HCT116 (cell line): ENCODE measurements around the gene CASQ1. TPM values are rescaled to one million over a fixed set of nuclear protein-coding genes. Genes with fewer than 3 reads are reported as not detected.

ENCODE experiments used
- ATAC-seq: fragments of 200-7000 bp; cut with Tn5 transposase; 2 replicates; pipeline ENCODE4 v1.9.1; 2020; ENCODE audit warnings: mild to moderate bottlenecking, moderate library complexity
- BruUV-seq: library from RNA; stranded (reverse); fragments of 400-500 nt; replicated peaks from 2 replicates; lab custom pipeline; 2021; lab: Mats Ljungman, UMichigan
- CTCF ChIA-PET: fragments of 300-600 bp; sonication (Branson Sonifier 250); formaldehyde crosslinking; loops from one replicate; lab custom pipeline; 2021; ENCODE audit warnings: antibody characterized with exemption; lab: Charles Lee
- POLR2A ChIA-PET: fragments of 300-600, 350-600 bp; sonication (Branson Sonifier 250); formaldehyde crosslinking; loops from one replicate; lab custom pipeline; 2021; ENCODE audit warnings: antibody characterized with exemption; lab: Charles Lee
- RAD21 ChIA-PET, 2 experiments: fragments of 300-600 bp; sonication (Branson Sonifier 250); formaldehyde crosslinking; loops; one replicate each; lab custom pipeline; 2023; ENCODE audit warnings: low total read pairs in 2 of 2; ENCODE audit not compliant: uncharacterized antibody in 2 of 2, unreplicated experiment in 2 of 2, low non-redundant PET in 1 of 2; lab: Charles Lee
- DNase-seq: peaks from one replicate; pipeline ENCODE4 v3.0.0-alpha.2; 2010; ENCODE audit warnings: low read depth, low spot score
- H2AFZ ChIP-seq: fragments of 200-600 bp; shearing (Covaris generic), sonication (generic); 2 replicates; pipeline ENCODE4 v1.6.1; 2017; ENCODE audit warnings: low read depth, mixed run types, mixed read lengths, antibody characterized with exemption, low read length; ENCODE audit not compliant: poor library complexity, severe bottlenecking
- H3K27ac ChIP-seq: 2 replicates; pipeline ENCODE4 v1.5.1; 2012; ENCODE audit warnings: low read depth, low read length
- H3K27me3 ChIP-seq: fragments of 200-600 bp; sonication (generic); 2 replicates; pipeline ENCODE4 v1.6.1; 2016; ENCODE audit warnings: mixed run types, low read length, mixed read lengths; ENCODE audit not compliant: insufficient read depth
- H3K36me3 ChIP-seq, 2 experiments: fragments of 200-500 bp in 1 of 2; fragments of 200-600 bp in 1 of 2; sonication (Bioruptor generic) in 1 of 2; sonication (generic) in 1 of 2; 2 replicates each; pipeline versions ENCODE4 v1.5.1 to v1.6.1; 2014 to 2016; ENCODE audit warnings: low read length in 2 of 2, inconsistent platforms in 1 of 2, mixed read lengths in 1 of 2, mixed run types in 1 of 2; ENCODE audit not compliant: insufficient read depth in 2 of 2, control insufficient read depth in 1 of 2
- H3K4me1 ChIP-seq, 2 experiments: fragments of 200-600 bp in 1 of 2; sonication (generic) in 1 of 2; 2 replicates each; pipeline versions ENCODE4 v1.5.1 to v1.6.1; 2012 to 2017; ENCODE audit warnings: low read length in 2 of 2, inconsistent platforms in 1 of 2, mild to moderate bottlenecking in 1 of 2, mixed read lengths in 1 of 2, mixed run types in 1 of 2, moderate library complexity in 1 of 2; ENCODE audit not compliant: insufficient read depth in 2 of 2, control insufficient read depth in 1 of 2
- H3K4me2 ChIP-seq: fragments of 200-600 bp; sonication (generic); 2 replicates; pipeline ENCODE4 v1.6.1; 2017; ENCODE audit warnings: mixed run types, low read length, mixed read lengths
- H3K4me3 ChIP-seq, 2 experiments: fragments of 200-600 bp in 1 of 2; sonication (generic) in 1 of 2; replicated peaks in 1 of 2; 2 replicates each; pipeline ENCODE4 v1.5.1; 2011 to 2016; ENCODE audit warnings: low read length in 2 of 2, control low read depth in 1 of 2, low read depth in 1 of 2, mild to moderate bottlenecking in 1 of 2, mixed read lengths in 1 of 2, mixed run types in 1 of 2
- H3K79me2 ChIP-seq: fragments of 200-600 bp; sonication (generic); 2 replicates; pipeline ENCODE4 v1.6.1; 2017; ENCODE audit warnings: mild to moderate bottlenecking, mixed run types, low read length, moderate library complexity, mixed read lengths; ENCODE audit not compliant: insufficient read depth
- H3K9ac ChIP-seq: fragments of 200-600 bp; sonication (generic); 2 replicates; pipeline ENCODE4 v1.6.1; 2016; ENCODE audit warnings: low read length, mixed read lengths
- H3K9me2 ChIP-seq: fragments of 200-600 bp; sonication (generic), shearing (Covaris generic); 2 replicates; pipeline ENCODE4 v1.6.1; 2017; ENCODE audit warnings: mixed run types, mild to moderate bottlenecking, moderate library complexity; ENCODE audit not compliant: insufficient read depth
- H3K9me3 ChIP-seq, 2 experiments: fragments of 200-500 bp in 1 of 2; fragments of 200-600 bp in 1 of 2; sonication (Bioruptor generic) in 1 of 2; sonication (generic) in 1 of 2; 2 replicates each; pipeline ENCODE4 v1.6.1; 2014 to 2017; ENCODE audit warnings: low read length in 2 of 2, mixed read lengths in 2 of 2, inconsistent platforms in 1 of 2, low read depth in 1 of 2, mild to moderate bottlenecking in 1 of 2, mixed run types in 1 of 2, moderate library complexity in 1 of 2; ENCODE audit not compliant: control insufficient read depth in 1 of 2, insufficient read depth in 1 of 2
- H4K20me1 ChIP-seq: fragments of 200-600 bp; sonication (generic), shearing (Covaris generic); 2 replicates; pipeline ENCODE4 v1.6.1; 2017; ENCODE audit warnings: mixed run types, mild to moderate bottlenecking, moderate library complexity; ENCODE audit not compliant: insufficient read depth
- CBX3 ChIP-seq: IDR thresholded peaks from 2 replicates; pipeline ENCODE4 v1.6.1; 2012; ENCODE audit warnings: low read depth
- CEBPB ChIP-seq: IDR thresholded peaks from 2 replicates; pipeline ENCODE4 v1.6.1; 2012; ENCODE audit warnings: low read depth
- EGR1 ChIP-seq: IDR thresholded peaks from 2 replicates; pipeline ENCODE4 v1.6.1; 2012; ENCODE audit warnings: low read depth
- ELF1 ChIP-seq: IDR thresholded peaks from 2 replicates; pipeline ENCODE4 v1.6.1; 2012; ENCODE audit warnings: low read depth, borderline replicate concordance
- FOSL1 ChIP-seq: IDR thresholded peaks from 2 replicates; pipeline ENCODE4 v1.6.1; 2012; ENCODE audit warnings: low read depth
- POLR2A ChIP-seq: IDR thresholded peaks from 2 replicates; pipeline ENCODE4 v1.7.0; 2011; ENCODE audit warnings: borderline replicate concordance; ENCODE audit not compliant: insufficient read depth, insufficient read length; ENCODE audit errors: extremely low read depth
- POLR2AphosphoS5 ChIP-seq: IDR thresholded peaks from 2 replicates; pipeline ENCODE4 v1.6.1; 2011; ENCODE audit warnings: mild to moderate bottlenecking, low read depth, low read length, moderate library complexity
- RAD21 ChIP-seq: IDR thresholded peaks from 2 replicates; pipeline ENCODE4 v1.6.1; 2012; ENCODE audit warnings: low read depth, mild to moderate bottlenecking
- YY1 ChIP-seq: IDR thresholded peaks from 2 replicates; pipeline ENCODE4 v1.6.1; 2011; ENCODE audit warnings: low read length, low read depth, moderate library complexity, mild to moderate bottlenecking; ENCODE audit not compliant: insufficient replicate concordance; ENCODE audit errors: extremely low read depth
- intact Hi-C: fragments of 100-400 bp; cut with micrococcal nuclease; formaldehyde crosslinking; loops from 2 replicates; pipeline ENCODE4 v1.10.0; 2022
- total RNA-seq: library from RNA; stranded (reverse); gene quantifications from one replicate; pipeline ENCODE4 v1.2.1, GENCODE V29; 2021; ENCODE audit not compliant: unreplicated experiment
- TF ChIP-seq, protein P1 (sequence below): IDR thresholded peaks from 2 replicates; pipeline ENCODE4 v1.6.1; 2012
- TF ChIP-seq, protein P2 (sequence below), 3 experiments: fragments of 200-600 bp in 1 of 3; sonication (generic) in 1 of 3; IDR thresholded peaks in 2 of 3; conservative IDR thresholded peaks in 1 of 3; 2 replicates each; pipeline ENCODE4 v1.5.1; 2012 to 2017; ENCODE audit warnings: low read depth in 2 of 3, low read length in 2 of 3, antibody characterized with exemption in 1 of 3, borderline replicate concordance in 1 of 3, control low read depth in 1 of 3, mild to moderate bottlenecking in 1 of 3, mixed read lengths in 1 of 3, mixed run types in 1 of 3, moderate library complexity in 1 of 3; ENCODE audit not compliant: insufficient read depth in 1 of 3
- TF ChIP-seq, protein P3 (sequence below): IDR thresholded peaks from 2 replicates; pipeline ENCODE4 v1.6.1; 2012; ENCODE audit warnings: low read depth
- TF ChIP-seq, protein P4 (sequence below): IDR thresholded peaks from 2 replicates; pipeline ENCODE4 v1.6.1; 2011; ENCODE audit warnings: mild to moderate bottlenecking, low read length, moderate library complexity; ENCODE audit not compliant: insufficient replicate concordance; ENCODE audit errors: extremely low read depth
- TF ChIP-seq, protein P5 (sequence below): IDR thresholded peaks from 2 replicates; pipeline ENCODE4 v1.6.1; 2012

CASQ1 gene
- total RNA-seq, 1 experiment from 2014 or later, result not detected

DNA sequence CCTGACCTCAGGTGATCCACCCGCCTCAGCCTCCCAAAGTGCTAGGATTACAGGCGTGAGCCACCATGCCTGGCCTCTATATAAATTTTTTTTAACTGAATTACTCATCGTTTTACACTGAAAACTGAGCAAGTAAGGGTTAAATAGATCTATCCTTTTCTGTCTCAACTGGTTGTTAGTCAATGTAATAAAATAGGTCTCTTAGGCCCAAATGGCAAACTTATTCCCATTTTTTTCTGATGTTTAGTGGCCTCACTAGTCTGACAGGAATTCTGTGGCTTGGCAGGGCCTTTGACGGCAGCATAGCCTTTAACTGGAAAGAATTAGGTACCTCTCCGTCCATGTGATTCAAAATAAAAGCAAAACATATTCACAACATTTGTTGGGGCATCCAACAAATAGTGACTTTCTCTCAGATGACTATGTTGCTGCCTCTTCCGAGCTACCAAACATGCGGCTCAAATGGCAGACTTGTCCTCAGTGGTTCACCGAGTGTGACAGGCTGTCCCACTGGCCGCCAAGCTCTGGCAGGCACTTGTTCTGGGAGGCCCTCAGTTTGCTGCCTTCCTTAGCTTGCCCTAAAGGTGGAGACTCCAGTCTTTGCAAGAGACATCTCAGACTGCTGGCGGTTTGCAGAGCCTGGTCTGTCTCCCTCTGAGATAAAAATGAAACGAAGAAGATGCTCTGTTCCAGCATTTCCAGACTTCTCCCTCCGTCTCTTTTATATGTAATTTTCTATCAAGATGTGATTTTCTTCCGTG lies 21.6 kb upstream of the CASQ1 start (continued):
- TF ChIP-seq RAD21, result no peak
- TF ChIP-seq YY1, result no peak
- TF ChIP-seq, protein P1, sequence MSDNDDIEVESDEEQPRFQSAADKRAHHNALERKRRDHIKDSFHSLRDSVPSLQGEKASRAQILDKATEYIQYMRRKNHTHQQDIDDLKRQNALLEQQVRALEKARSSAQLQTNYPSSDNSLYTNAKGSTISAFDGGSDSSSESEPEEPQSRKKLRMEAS, result no peak
- TF ChIP-seq, protein P2, sequence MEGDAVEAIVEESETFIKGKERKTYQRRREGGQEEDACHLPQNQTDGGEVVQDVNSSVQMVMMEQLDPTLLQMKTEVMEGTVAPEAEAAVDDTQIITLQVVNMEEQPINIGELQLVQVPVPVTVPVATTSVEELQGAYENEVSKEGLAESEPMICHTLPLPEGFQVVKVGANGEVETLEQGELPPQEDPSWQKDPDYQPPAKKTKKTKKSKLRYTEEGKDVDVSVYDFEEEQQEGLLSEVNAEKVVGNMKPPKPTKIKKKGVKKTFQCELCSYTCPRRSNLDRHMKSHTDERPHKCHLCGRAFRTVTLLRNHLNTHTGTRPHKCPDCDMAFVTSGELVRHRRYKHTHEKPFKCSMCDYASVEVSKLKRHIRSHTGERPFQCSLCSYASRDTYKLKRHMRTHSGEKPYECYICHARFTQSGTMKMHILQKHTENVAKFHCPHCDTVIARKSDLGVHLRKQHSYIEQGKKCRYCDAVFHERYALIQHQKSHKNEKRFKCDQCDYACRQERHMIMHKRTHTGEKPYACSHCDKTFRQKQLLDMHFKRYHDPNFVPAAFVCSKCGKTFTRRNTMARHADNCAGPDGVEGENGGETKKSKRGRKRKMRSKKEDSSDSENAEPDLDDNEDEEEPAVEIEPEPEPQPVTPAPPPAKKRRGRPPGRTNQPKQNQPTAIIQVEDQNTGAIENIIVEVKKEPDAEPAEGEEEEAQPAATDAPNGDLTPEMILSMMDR (IDR thresholded peaks at IDR 0.05 in 2 of 3, conservative IDR thresholded peaks at IDR 0.05 in 1 of 3; ENCODE audit: borderline replicate concordance in 1 of 3, insufficient read depth in 1 of 3, low read depth in 2 of 3, low read length in 2 of 3), result no peak

DNA sequence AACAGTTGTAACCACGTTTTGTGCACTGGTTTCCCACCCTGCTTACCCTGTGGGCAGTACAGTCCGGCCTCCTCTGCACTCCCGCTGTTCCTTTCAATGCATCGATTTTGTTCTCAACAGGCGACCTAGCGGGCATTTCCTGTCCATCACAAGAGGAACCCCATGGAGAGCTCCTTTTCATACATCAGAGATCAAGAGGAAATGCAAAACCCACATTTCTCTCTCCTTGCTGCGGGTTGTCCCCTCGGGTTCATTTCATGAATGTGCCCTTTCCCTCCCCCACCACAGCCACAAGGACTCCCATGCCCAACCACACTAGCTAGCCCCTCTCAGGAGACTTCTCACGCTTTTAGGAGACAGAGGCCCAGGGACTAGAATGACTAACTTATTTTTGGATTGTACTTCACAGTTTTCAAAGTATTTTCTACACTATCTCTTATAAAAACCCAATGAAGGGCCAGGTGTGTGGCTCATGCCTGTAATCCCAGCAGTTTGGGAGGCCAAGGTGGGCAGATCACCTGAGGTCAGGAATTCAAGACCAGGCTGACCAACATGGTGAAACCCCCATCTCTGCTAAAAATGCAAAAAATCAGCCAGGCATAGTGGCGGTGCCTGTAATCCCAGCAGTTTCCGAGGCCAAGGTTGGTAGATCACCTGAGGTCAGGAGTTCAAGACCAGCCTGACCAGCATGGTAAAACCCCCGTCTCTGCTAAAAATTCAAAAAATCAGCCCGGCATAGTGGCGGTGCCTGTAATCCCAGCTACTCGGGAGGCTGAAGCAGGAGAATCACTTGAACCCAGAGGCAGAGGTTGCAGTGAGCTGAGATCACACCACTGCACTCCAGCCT lies 20.6 kb upstream of the CASQ1 start:
- no peak overlapping the region for H3K27ac ChIP-seq
- TF ChIP-seq CEBPB (no peak), POLR2A (no peak), FOSL1 (no peak), CBX3 (no peak), EGR1 (no peak), POLR2AphosphoS5 (no peak), RAD21 (no peak), ELF1 (no peak)
- TF ChIP-seq, protein P3, sequence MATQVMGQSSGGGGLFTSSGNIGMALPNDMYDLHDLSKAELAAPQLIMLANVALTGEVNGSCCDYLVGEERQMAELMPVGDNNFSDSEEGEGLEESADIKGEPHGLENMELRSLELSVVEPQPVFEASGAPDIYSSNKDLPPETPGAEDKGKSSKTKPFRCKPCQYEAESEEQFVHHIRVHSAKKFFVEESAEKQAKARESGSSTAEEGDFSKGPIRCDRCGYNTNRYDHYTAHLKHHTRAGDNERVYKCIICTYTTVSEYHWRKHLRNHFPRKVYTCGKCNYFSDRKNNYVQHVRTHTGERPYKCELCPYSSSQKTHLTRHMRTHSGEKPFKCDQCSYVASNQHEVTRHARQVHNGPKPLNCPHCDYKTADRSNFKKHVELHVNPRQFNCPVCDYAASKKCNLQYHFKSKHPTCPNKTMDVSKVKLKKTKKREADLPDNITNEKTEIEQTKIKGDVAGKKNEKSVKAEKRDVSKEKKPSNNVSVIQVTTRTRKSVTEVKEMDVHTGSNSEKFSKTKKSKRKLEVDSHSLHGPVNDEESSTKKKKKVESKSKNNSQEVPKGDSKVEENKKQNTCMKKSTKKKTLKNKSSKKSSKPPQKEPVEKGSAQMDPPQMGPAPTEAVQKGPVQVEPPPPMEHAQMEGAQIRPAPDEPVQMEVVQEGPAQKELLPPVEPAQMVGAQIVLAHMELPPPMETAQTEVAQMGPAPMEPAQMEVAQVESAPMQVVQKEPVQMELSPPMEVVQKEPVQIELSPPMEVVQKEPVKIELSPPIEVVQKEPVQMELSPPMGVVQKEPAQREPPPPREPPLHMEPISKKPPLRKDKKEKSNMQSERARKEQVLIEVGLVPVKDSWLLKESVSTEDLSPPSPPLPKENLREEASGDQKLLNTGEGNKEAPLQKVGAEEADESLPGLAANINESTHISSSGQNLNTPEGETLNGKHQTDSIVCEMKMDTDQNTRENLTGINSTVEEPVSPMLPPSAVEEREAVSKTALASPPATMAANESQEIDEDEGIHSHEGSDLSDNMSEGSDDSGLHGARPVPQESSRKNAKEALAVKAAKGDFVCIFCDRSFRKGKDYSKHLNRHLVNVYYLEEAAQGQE, result no peak
- TF ChIP-seq, protein P4, sequence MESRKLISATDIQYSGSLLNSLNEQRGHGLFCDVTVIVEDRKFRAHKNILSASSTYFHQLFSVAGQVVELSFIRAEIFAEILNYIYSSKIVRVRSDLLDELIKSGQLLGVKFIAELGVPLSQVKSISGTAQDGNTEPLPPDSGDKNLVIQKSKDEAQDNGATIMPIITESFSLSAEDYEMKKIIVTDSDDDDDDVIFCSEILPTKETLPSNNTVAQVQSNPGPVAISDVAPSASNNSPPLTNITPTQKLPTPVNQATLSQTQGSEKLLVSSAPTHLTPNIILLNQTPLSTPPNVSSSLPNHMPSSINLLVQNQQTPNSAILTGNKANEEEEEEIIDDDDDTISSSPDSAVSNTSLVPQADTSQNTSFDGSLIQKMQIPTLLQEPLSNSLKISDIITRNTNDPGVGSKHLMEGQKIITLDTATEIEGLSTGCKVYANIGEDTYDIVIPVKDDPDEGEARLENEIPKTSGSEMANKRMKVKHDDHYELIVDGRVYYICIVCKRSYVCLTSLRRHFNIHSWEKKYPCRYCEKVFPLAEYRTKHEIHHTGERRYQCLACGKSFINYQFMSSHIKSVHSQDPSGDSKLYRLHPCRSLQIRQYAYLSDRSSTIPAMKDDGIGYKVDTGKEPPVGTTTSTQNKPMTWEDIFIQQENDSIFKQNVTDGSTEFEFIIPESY, result no peak
- TF ChIP-seq, protein P1, result no peak
- TF ChIP-seq, protein P5, sequence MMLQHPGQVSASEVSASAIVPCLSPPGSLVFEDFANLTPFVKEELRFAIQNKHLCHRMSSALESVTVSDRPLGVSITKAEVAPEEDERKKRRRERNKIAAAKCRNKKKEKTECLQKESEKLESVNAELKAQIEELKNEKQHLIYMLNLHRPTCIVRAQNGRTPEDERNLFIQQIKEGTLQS, result no peak
- H3K4me2 ChIP-seq, result no peak overlapping the region
- no peak overlapping the region for H3K4me3 ChIP-seq
- no peaks in the 10 kb centered on the region for H3K79me2 ChIP-seq
- no TSS peak for BruUV-seq
- CTCF ChIA-PET, result no interaction called here
- intact Hi-C loops, result no loop called here
- ATAC-seq (no peak), DNase-seq (no peak)
- no peaks in the 10 kb centered on the region for H3K9me3 ChIP-seq
- no peaks in the 10 kb centered on the region; the same call in 1 of the 2 replicates for H3K27me3 ChIP-seq
- H3K36me3 ChIP-seq, result no peaks in the 10 kb centered on the region
- H2AFZ ChIP-seq, result no peak overlapping the region
- no peaks in the 10 kb centered on the region for H3K4me1 ChIP-seq
- no peak overlapping the region for H3K9ac ChIP-seq
- RAD21 ChIA-PET, result no interaction called here
- POLR2A ChIA-PET, result no interaction called here
- no peaks in the 10 kb centered on the region for H3K9me2 ChIP-seq
- no peaks in the 10 kb centered on the region for H4K20me1 ChIP-seq
